Iris pigment epithelial cell (primary cell): ENCODE data around the gene SHROOM4.

Experiments
- DNase-seq: peaks from one replicate; pipeline ENCODE4 v3.0.0-alpha.2; 2011; ENCODE audit warnings: low read depth

Gene SHROOM4

DNA sequence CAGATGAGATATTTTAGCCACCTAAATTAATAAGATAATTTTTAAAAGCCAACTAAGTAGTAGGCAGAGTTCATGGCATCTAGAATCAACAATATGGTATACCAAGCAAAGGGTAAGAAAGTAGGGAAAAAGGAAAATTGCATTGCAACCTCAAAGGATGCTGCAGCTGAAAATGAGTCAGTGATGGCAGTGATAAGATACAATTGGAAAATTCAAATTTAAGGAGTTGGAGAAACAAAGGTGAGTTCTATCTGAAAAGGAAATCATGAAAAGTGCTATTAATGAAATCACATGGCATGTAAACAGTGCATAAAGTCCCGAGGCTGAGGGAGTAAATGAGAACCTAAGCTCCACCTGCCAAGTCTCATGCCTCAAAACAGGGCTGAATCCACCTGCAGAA, 33.9 kb downstream of the SHROOM4 start:
- DNase-seq, result no peak

DNA sequence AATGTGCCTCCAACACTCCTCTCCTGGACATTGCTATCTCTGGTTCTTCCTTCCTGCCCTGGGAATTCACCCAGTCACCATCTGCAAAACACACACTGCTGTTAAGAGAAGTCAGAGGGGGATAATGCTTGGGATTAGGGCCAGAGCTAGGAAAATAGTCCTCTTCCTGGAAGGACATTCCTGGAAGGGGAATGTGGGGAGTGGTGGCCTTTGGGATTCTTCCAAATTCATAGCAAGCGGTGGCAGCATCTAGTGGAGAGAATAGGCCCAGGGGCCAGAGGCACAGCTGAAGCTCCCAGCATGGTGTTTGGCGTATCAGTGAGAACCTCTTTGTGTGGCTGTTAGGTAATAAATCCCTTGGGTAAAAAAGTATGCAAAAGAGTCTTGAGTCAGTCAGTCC, 34.3 kb downstream of the SHROOM4 start:
- no peak for DNase-seq

DNA sequence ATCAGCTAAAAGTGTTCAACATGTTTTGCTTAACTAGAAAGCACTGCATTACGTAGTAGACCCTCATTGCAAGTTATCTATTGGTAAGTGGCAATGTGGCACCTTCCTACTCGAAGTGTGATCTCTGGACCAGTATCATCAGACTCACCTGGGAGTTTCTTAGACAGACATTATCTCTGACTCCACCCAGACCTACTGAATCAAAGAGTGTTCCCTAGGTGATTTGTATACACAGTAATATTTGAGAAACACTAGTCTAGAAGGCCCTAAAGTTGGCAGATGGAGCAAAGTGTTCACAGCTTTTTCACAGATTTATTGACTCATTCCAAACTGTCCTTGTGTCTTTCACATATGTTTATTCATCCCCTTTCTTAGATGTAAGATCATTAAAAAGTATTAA, 35.7 kb downstream of the SHROOM4 start:
- no peak for DNase-seq

DNA sequence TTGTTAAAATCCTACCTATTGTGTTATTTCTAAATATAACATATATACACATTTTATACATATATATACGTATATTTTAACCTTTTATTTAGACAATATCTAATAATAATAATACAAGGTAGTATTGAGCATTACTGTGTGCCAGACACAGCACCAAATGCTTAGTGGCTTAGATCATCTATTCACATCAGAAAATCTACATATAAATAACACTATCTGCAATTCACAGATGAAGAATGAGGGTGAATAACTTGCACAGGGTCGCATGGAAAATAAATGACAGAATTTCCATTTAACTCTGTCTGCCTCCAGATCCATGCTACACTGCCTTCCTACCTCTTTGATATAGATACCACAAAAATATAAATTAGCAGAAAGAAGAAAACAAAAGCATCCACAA, 37.7 kb downstream of the SHROOM4 start:
- no peak for DNase-seq

DNA sequence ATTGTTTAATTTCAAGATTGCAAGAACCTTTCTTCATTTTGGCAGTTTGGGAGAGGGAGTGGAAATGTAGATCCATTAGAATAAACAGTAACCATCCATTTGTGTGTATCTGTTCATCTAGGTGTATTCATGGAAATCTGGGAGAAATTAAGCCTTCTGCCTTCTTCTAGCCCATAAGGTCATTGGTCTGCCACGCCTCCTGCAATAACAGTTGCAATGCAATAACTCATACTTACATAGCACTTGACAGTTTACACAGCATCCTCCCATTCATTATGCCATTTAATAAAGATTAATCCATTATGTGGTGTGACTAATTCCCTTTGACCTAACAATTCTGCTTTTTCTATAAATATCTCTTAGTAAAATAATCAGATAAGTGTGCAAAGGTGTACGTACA, 42.6 kb downstream of the SHROOM4 start:
- no peak for DNase-seq

DNA sequence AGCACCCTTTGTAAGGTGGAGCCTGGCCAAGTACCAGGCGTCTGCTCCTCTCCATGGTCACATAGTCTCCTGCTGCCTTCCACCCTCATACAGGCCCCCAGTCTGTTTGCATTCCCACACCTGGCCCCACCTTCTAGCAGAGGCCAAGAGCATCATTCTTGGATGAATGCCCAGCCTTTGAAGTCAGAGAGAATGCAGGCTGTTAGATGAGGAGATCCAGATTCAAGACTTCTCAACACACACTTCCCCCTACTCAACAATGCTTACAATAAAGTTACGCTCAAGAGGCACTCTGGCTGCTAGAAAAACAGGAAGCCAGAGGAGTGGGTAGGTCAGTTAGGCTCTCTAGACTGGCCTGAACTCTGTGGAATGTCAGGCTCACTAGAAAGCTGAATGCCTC, 43.3 kb downstream of the SHROOM4 start:
- peak; percentile 11 for DNase-seq

DNA sequence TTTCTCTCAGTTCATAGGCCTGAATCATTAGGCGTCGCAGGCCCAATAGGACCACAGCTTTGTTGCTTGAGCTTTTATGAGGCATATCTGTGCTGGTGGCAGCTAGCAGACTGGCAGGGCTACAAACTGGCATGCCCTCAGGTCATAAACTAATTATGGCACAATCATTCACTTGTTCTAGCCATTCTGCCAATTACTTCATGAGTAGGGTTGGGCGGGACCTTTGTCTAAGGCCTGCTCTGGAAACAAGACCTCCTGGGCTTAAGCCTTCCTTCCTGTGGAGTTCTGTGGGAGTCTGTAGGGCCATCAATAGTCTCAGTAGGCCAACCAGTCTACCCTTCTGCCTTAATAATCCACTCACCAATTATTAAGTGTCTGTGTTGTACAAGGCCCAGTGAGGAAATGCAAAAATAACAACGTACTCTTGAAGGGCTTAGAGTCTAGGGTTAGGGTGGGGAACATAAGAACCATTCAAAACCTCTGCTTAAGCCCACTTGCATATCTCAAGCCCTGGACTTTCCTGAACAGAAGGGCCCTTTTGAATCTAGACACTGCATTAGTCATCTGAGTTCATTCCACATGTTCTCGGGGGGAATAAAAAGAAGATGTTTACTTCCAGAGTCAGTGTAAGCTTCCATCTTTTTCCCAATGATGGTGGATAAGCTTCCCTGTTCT, 44.5 kb downstream of the SHROOM4 start:
- DNase-seq, result no peak

DNA sequence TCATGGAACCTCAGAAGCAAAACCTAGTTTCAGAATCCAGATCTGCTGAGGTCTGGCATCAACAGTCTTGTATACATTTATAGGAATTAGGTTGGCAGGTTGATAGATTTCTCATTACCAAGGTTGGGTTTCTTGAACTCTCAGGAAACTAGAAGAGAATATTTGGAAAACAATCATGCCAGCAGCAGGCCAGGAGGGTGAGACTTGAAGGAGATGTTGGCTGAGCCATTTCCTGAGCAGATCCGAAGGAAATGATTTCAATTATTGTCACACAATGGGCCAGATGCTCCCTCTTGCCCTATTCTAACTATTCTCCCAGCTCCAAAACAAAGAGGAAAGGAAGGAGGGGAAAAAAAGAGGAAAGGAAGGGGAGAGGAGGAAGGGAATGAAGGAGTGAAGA, 45.2 kb downstream of the SHROOM4 start:
- no peak for DNase-seq

DNA sequence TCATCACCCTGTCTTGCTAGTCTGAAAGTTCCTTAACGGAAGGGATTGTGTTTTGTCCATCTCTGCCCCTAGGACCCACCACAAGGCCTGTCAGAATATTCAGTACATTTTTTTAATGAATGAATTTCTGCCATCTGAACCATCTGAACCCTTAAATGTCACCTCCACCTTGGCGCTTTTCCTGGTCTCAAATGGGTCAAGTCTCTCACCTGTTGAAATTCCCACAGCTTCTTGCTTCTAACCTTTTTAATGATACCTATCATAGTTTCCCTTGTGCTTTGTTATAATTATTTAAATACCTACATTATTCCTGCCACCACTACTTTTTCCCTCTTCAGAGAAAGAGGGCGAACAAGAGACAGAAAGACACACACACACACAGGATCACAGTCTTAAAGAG, 48.0 kb downstream of the SHROOM4 start:
- DNase-seq, result no peak

DNA sequence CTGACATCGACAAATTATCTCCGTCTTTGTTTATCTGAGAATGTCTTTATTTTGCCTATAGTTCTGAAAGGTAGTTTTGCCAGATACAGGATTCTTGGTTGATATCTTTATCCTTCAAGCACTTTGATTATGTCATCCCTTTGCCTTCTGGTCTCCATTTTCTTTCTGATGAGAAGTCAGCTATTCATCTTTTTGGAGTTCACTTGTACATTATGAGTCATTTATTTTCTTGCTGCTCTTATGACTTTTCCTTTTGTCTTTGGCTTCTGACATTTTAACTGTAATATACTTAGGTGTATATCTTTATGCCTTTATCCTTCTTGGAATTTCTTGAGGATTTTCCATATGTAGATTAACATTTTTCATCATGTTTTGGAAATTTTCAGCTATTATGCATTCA, 51.4 kb downstream of the SHROOM4 start:
- peak; percentile 17 for DNase-seq

DNA sequence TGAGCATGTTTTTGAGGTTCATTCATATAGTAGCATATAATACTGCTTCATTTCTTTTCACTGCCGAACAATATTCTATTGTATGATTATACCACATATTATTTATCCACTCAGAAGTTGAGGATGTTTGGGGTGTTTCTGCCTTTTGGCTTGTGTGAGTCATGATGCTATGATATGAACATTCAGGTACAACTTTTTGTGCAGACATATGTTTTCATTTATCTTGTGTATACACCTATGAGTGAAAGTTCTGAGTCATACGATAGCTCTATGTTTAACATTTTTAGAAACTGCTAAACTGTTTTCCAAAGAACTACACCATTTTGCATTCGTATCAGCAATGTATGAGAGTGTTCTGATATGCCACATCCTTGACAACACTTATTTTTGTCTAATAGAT, 57.7 kb downstream of the SHROOM4 start:
- no peak for DNase-seq

DNA sequence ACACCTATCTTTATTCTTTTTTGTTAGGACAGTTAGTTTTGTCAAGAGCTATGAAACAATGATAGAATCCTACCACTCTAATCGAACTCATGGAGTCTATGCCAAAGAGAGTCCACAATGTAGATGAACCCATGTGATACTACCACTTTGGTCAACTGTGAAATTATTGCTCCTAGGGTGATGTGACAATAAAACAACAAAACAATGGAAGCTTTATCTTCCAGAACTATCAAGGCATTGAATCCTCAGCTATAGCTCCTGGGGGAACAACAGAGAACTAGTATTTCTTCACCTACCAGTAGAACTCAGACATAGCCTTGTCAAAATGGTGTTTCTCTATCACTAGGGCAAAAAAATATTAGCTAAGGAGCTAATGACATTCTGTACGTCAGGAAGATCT, 62.9 kb downstream of the SHROOM4 start:
- no peak for DNase-seq

DNA sequence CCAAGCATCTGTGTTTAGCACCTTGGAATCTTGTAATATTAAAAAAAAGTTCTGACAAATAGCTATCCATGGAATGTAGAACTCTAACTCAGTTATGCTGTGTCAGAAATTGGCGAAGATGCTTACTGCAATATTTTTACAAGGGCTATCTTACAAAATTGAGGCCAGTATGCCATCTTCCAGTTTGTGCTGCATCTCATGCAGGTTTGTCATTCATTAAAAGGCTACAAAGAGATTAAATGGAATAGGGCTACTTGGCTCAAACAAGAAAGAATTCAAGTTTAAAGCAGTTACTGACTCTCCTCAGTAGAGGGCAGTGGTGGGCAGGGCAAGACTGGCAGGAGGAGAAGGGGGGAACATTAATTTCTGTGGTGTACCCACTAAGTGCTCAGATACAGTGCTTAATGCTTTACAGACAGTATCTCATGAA, 66.5 kb downstream of the SHROOM4 start:
- peak; percentile 38 for DNase-seq

DNA sequence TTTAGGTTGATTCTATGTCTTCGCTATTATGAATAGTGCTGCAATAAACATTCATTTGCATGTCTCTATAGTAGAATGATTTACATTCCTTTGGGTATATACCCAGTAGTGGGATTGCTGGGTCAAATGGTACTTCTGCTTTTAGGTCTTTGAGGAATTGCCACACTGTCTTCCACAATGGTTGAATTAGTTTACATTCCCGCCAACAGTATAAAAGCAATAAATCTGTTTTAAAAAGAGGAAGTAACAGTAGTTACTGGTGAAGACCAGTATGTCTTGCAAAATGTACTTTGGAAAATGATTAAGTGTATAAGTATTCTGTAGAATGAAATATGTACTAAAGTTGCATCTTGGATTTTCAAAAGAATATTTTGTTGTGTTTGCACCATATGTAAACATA, 77.3 kb downstream of the SHROOM4 start:
- no peak for DNase-seq

DNA sequence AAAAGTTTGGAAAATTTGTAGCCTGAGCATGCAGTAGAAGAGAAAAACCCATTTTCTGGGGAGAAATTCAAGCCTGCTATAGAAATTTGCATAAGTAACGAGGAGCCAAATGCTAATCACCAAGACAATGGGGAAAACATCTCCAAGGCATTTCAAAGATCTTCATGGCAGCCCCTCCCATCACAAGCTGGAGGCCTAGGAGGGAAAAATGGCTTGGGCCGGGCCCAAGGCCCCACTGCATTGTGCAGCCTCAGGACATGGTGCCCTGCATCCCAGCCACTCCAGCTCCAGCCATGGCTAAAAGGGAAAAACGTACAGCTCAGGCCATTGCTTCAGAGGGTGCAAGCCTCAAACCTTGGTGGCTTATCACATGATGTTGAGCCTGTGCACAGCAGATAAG, 87.7 kb downstream of the SHROOM4 start:
- no peak for DNase-seq

DNA sequence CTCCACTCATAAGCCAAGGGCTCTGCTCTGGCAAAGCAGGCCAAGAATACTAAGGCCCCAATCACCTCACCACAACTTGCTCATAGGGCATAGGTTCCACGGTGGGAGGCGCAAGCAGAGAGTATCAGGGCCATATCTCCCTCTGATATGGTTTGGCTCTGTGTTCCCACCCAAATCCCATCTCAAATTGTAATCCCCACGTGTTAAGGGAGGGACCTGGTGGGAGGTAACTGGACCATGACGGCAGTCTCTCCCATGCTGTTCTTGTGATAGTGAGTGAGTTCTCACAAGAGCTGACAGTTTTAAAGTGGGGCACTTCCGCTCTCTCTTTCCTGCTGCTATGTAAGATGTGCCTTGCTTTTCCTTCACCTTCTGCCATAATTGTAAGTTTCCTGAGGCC, 88.7 kb downstream of the SHROOM4 start:
- no peak for DNase-seq

DNA sequence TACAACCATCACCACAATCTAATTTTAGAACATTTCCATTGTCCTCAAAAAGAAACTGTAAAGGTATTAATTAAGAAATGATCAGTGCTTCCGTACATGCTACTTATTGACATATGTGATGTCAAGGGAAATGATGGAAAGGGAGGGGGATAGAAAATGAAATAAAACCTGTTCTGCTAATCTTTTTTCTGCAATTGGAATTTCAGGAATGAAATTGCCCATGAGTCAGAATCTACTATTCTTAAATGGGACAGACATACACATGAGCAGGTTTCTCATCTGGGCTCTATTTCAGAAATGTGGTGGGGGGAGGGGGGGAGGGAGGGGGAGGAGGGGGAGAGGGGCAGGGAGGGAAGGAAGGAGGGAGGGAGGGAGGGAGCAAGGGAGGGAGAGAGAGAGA, 91.0 kb downstream of the SHROOM4 start:
- peak; percentile 28 for DNase-seq

DNA sequence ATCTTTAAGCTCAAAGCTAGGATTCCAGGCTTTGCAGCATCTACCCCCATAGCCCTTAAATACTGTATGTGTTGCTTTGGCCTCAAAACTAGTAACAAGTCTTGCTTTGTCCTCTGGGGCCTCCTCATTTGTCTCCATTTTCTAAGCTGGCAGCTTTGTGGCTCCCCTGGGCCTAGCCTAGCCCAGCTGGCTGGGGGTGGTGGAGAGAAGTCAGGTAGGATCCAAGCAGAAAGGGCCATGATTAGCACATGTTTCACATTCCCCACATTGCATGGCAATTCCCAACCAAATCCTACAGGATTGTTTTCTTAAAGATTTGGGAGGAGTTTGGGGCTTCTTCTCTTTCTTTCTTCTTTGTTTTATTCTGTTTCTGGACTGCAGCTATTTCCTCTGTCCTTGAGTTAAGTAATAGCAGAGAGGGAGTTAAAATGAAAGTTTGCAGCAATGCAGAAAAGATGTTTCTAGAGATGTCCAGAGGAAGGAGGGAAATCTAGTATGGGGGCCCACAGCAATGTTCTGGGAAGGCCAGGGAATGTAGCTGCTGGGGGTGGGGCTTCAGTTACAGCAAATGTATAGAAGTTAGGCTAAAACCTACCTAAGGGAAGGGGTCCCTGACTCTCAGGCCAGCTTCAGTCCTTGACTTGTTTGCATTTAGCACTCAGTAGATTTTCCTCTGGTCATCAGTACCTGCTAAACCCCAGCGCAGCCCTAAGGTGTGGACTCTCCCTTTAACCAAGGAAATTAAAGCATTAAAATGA, 92.1 kb downstream of the SHROOM4 start:
- no peak for DNase-seq

DNA sequence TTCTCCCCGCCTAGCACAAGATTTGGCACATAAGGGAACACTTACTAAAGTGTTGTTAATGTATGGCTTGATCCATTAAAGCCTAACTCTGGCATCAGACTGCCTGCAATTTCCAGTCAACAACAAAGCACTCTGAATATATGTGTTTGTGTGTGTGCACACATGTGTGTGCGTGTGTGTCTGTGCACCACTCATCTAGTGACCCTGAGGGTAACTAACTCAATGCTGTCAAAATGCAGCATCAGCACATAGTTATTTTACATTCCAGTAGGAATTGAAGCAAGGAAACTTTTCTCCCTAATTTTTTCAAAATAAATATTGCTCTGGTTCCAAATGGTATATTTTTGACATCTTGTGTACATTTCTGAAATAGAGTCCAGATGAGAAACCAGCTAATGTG, 94.4 kb downstream of the SHROOM4 start:
- no peak for DNase-seq

DNA sequence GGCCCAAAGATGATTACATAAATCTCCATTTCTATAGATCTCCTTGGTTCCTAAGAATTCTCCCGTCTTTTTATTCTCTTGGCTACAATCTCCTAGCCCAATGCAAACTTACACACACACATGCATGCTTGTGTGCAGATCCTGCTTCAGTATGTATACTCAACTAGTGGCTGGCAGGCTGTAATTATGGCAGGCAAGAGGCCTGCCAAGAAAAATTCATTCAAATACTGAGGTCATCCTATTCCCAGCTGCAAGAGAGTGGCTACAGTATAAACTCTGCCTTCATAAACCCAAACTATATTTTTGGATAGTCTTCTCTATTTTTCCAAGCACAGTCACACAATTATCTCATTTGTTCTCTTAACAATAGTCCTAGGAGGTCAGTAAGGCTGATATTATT, 95.2 kb downstream of the SHROOM4 start:
- DNase-seq, result no peak

DNA sequence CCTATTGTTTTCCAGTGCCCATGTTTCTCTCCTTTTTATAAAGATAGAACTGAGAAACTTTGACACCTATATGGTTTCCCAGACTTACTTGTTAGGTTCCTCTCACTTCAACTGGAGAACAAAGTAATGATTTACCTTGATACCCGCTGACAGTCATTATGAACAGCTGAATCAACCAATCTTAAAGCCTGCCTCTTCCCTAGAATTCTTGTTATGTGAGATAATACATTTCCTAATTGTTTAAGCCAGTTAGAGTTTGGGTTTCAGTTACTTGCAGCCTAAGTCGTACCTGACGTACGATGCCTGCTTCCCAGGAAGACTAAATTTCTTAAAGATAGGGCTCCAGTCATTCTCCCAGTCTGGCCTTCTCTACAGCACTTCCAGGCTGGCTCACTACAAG, 97.3 kb downstream of the SHROOM4 start:
- DNase-seq, result no peak

DNA sequence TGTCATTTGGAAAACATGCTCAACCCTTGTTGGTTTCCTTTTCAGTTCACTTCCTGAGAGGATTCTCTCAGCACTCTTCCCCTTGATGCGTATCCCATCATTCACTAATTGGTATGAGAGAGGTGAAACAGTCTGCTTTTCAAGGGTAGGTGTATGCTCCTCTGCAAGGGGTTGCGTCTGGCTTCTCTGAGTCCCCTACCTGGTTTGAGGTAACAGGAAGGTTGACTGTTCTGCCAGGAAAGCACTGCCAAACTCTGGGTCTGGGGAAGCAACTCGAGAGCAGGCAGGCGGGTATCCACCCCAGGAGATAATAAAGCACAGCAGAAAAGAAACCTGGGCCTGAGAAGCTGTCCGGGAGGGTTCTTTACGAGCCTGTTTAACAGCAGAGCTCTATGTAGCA, 101.2 kb downstream of the SHROOM4 start:
- no peak for DNase-seq

DNA sequence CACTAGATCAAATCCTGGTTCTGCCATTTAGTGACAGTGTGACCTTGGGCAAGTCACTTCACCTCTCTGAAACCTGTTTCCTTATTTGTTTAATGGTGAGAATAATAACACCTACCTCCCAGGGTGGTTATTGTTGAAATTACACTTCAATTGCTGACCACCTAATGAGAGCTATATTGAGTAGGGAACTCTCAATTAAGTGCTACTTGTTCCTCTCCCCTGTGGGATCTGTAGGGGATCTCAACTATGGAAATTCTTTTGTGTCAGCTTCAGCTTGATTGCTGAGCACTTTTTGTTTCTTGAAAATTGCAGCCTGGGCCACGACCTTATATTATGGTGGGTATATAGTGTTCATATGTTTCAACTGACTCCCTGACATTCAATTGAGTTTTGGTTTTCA, 102.1 kb downstream of the SHROOM4 start:
- DNase-seq, result no peak
